Dermis microvascular lymphatic vessel endothelial cell (primary cell): ENCODE results near the gene ARSJ. TPM values are rescaled to one million over a fixed set of nuclear protein-coding genes. Genes with fewer than 3 reads are reported as not detected.

Experiments
- DNase-seq, 2 donors: peaks; one replicate each; pipeline versions ENCODE4 v3.0.0 to v3.0.0-alpha.2; 2010; ENCODE audit warnings: low read depth in 2 of 2
- total RNA-seq: library from RNA; depleted of rRNA; stranded (reverse); fragments of >200 nt; gene quantifications from 2 replicates; pipeline ENCODE4 v1.2.1, GENCODE V29; 2014

Gene ARSJ
- total RNA-seq, 1 donor from 2014 or later = 15.3 TPM

GRCh38 chr4:113987382-113987941, 8.0 kb upstream of the ARSJ start:
- no peak for DNase-seq

- no peak for DNase-seq
Observed at GRCh38 chr4:113982181-113982580, 2.7 kb upstream of the ARSJ start.

GRCh38 chr4:113981591-113981990, 2.1 kb upstream of the ARSJ start:
- DNase-seq = no peak

DNA sequence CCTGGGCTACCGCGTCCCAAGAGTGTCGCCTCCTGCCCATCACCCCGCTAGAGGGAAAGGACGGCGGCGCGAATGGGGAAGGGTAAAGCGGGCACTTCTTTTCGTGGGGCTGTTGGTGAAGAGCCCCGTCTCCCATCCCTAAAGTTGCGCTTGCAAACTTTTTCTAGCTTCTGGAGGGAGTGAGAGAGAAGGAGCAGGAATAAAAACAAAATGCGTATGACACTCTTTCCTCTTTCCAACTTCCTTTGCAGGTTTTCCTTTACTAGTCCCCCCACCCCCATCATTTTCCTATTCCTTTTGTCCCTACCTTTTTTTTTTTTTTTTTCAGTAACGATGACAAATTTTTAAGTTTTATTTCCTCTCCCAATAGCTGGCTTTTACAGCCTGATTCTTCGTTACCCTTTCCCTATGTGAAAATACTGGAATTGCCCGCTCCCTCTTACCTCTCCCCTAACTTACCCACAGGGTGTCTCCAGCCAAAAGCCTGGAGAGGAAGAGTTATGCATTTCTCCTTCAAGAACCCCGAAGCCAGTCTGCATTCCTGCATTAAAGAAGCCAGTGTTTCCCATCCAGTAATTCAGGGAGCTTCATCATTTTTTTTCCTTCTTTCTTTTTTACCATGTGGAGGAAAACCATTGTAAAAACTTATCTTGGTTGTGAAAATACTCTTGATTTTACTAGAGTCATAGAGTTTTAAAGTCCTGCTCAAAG, 613 bp upstream of the ARSJ start:
- DNase-seq = peak in 1 of 2 donors; percentile 43

DNA sequence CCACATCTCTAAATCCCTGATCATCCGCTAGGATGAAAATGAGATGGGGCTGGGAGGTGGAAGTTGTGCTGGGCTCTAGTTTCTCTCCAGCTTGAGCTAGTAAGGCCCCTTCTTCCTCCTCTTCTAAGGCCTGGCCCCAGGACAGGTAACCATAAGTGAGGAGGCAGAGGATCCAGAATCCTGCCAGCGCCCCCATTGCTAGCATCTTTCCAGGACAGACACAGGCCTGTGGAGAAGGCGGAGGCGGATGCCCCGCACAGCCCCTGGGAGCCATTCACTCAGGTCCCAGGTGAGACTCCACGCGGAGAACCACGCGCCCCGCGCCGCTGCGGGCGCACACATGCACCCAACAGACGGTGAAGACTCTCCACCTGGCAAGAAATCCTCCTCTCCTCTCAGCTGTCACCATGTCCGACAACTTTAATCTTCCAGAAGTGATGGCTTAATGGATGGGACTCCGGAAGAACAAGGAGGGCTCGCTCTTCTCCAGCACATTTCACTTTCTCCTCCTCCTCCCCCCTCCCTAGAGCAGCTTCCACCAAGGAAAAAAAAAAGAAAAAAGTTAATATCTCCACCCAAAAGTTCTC, 793 bp downstream of the ARSJ start:
- peak in 1 of 2 donors; percentile 43 for DNase-seq

GRCh38 chr4:113978105-113978504, 1.3 kb downstream of the ARSJ start:
- no peak for DNase-seq

DNA sequence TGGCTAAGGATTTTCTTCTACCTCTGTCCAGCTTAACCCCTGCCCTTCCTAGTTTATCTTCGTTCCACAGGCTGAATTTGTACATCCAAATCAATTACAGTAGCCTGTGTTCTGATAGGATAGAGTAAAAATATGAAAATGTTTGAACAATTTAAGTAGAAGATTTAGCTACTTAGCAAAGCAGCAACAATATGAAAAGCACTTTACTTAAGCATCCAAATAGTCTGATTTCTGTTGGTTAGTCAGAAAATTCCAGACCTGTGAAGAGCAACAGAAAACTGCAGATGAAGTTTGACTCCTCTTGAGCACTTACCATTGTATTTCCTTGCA, 2.0 kb downstream of the ARSJ start:
- DNase-seq = peak in 1 of 2 donors; percentile 50

DNA sequence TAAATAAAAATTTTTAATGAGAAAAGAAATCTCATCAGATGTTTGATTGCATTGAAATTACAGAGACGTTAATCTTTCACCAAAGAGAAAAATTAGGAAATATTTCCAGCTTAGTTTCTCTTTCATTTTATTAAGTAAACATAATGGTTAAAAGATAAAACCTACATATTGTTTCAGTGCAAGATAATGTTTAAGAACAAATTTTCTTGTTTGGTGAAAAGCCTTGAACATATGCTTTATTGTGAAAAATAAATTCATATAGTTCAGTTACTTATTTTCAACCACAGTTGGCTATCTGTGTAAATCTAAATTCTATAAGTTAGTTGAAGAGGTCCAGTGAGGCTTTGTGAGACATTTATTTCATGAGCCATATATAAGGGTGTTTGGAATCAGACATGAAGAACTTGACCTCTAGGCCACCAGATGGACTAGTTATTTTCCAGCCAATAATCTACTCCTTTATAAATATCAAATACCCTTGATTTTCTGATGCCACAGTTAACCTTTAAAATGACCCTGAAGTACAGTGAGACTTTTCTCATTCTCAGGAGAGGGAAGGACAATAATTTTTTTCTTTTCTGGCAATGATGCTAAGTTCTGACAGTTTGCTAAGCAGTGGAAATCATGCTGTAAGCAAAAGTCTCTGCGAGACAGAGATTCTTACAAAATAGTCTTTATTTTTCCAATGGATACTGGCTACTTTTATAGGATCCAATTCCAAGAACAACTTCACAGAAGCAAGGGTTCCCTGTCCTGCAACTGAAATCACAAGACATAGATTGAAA, 2.5 kb downstream of the ARSJ start:
- peak in 1 of 2 donors; percentile 31 for DNase-seq

DNA sequence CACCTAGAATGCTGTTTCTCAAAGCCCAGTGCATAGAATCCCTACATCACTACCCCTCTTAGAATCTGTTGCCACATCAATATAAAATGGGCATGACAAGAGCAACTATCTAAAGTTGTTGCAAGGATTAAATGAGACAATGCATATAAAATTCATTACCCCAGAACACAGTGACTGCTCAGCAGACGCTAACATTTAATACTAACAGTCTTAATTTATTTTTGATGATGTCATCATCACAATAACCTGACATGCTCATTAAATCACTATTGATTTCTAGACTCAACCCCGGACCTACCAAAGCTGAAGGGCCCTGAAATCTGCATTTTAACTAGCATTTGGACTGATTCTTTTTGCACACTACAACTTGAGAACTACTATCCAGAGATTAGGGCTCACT, 3.9 kb downstream of the ARSJ start:
- no peak for DNase-seq

- no peak for DNase-seq
Observed at GRCh38 chr4:113974467-113974866, 5.0 kb downstream of the ARSJ start.

DNA sequence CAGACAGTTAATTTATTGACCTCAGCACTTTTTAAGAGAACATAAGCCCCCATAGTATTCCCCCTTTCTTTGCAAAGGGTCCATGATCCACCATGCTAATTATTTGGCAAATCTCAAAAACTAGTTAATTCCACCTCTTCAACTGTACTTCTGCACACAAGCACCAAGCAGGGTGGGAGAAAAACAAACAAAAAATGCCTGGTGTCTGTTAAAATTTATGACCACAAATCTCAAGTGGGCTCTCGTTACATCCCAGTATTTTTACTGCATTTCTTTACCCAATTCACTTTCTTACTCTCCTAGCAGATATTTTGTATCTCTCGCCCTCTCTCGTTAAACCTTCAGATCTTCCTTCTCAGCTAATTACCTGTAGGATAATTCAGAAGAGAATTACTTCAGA, 6.1 kb downstream of the ARSJ start:
- DNase-seq = no peak

DNA sequence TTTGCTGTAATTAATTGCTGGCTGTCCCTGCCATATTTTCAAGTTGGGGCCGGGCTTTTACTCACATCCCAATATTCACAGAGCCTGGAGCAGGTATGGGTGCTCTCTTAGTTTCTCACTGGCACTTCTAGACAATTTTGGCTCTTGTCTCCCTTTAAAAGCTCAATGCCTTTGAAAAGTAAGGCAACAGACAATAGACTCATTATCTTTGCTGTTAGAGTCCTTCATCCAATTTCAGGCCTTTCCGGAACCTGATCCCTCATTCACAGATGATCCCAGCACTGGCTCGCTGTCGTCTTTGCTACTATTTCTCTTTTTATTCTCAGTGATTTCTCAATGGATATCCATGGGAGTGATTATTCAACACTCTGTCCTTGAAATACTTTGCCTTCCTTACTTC, 6.7 kb downstream of the ARSJ start:
- DNase-seq = no peak

DNA sequence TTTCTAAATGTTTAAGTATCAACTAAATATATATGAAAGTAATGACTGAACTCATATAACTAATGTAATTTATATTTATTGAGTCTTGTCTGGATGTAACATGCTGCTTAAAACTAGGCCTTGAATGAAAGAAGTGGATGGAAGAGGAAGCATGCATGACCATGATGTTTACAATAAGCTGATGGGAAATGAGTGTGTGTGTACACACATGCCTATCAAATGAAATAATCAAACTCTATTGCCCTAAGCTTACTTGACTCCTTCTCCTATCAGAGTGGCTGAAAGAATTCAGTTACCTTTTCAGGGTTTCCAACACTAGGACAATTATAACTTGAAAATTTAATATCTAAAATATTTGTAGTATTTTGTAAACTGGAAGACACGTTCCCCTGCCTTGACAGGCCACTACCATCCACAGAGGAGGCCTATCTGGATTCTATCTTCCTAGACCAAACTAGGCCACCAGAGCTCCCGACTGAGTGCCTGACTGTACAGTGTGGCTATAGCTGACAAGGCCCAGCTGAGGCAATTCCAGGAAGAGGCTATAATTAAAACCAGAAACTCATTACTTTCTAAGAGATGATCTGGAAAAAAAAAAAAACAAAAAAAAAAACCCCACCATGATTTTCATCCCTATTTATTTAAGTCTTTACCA, 7.6 kb downstream of the ARSJ start:
- DNase-seq = peak in 1 of 2 donors; percentile 75

DNA sequence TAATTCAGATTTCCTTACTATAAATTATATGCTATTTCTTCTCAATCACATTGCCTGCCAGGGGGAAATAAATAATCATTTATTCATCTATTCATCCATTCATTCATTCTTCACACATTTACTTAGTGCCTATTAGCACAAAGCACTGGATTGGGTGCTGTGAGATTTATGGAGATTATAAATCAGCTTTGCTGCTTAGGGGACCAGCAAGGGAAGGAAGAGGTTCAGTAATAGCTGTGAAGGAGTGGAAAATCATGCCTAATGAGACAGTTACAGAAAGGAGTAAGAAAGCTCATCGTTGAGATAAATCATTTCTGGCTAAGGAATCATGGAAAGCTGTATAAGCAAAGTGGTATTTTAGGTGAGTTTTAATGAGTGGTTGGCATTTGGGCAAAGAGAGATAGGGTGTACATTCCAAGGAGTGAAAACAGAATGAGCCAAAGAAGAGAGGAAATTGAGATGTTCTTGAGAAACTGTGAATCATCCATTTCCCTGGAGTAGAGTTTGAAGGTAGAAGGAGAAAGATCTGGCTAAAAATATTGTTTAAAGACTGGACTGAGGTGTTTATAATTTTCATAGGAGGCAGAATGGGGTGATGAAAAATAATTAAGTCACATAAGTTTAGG, 9.6 kb downstream of the ARSJ start:
- DNase-seq = no peak

DNA sequence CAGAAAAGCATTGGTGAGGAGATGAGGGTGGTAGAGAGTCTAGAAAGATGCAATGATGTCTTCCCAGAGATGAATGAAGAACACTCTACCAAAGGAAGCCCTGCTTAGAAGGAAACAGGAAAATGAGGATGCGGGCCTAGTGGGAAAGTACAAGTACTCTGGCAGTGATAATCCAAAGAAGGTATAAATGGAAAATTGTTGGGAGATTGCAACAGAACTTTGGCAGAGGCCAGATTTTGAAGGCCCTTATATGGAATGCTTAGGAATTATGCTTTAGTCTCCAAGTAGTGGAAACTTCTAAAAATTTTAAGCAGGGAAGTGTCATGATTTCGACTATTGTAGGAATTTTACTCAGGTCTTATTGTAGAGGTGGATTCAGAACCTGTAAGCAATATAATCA, 11.0 kb downstream of the ARSJ start:
- DNase-seq = no peak

- no peak for DNase-seq
Observed at GRCh38 chr4:113967687-113968086, 11.8 kb downstream of the ARSJ start.

- no peak for DNase-seq
Observed at GRCh38 chr4:113962719-113963265, 16.7 kb downstream of the ARSJ start.

DNA sequence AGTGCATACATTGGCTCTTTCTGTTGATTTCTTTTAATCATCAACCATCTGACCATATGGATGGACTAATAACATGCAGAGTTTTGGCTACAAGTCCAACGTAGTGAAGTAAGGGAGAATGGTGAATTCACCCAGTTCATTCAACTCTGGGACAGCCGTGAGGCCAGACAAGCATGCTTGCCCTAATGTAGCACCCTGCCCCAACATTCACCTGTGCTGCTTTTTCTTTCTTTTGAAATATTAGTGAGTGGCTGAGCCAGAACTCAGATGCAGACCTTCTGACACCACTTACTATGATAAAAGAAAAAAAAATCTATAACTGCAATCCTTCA, 17.5 kb downstream of the ARSJ start:
- DNase-seq = no peak

GRCh38 chr4:113960684-113961321, 18.6 kb downstream of the ARSJ start:
- no peak for DNase-seq

DNA sequence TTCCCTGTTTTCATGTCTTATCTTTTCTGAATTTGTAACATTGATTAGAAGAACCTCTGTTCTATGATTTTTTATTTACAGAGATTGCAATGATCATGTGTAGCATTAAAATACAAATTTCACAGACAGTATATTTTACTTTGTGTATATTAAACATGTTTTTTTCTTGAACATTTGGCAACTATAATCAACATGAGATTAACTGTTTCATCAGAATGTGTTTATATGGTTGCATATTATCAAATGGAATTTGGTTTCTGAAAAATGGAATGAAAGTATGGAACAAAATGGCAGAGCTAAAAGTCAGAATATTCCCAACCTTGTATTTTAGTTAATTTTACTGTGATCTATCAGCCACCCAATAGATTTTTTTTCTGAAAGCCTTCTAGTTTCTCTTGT, 19.9 kb downstream of the ARSJ start:
- no peak for DNase-seq
